8988T (cell line): ENCODE data around the gene FUT8.
"Not testable (repeated sequence)": the region's sequence is repeated elsewhere in the genome, so short reads cannot be mapped to it uniquely, and the experiment has no call there.

ENCODE experiments used
- DNase-seq: peaks from one replicate; pipeline ENCODE4 v3.0.0; 2011

Gene FUT8

GRCh38 chr14:65627315-65627714 is 214.8 kb downstream of the FUT8 start:
- no peak for DNase-seq

- DNase-seq: no peak
Measured at GRCh38 chr14:65628664-65629063, 216.1 kb downstream of the FUT8 start.

- DNase-seq: no peak
Measured at GRCh38 chr14:65631040-65631439, 218.5 kb downstream of the FUT8 start.

GRCh38 chr14:65632487-65632886 is 220.0 kb downstream of the FUT8 start:
- DNase-seq: no peak

- not testable (repeated sequence) for DNase-seq
Measured at GRCh38 chr14:65633666-65634065, 221.1 kb downstream of the FUT8 start.

- DNase-seq: no peak
Measured at GRCh38 chr14:65637780-65638179, 225.2 kb downstream of the FUT8 start.

- no peak for DNase-seq
Measured at GRCh38 chr14:65639216-65639615, 226.7 kb downstream of the FUT8 start.

GRCh38 chr14:65650826-65651225 is 238.3 kb downstream of the FUT8 start:
- DNase-seq: no peak

GRCh38 chr14:65656554-65656953 is 244.0 kb downstream of the FUT8 start:
- no peak for DNase-seq

GRCh38 chr14:65658202-65658601 is 245.7 kb downstream of the FUT8 start:
- no peak for DNase-seq

GRCh38 chr14:65661865-65662264 is 249.3 kb downstream of the FUT8 start:
- no peak for DNase-seq

GRCh38 chr14:65664436-65664835 is 251.9 kb downstream of the FUT8 start:
- no peak for DNase-seq

GRCh38 chr14:65676361-65677014 is 264.0 kb downstream of the FUT8 start:
- DNase-seq: no peak

- DNase-seq: no peak
Measured at GRCh38 chr14:65685572-65685971, 273.0 kb downstream of the FUT8 start.

- no peak for DNase-seq
Measured at GRCh38 chr14:65686761-65687160, 274.2 kb downstream of the FUT8 start.

GRCh38 chr14:65689070-65689469 is 276.5 kb downstream of the FUT8 start:
- no peak for DNase-seq

GRCh38 chr14:65692566-65692965 is 280.0 kb downstream of the FUT8 start:
- not testable (repeated sequence) for DNase-seq

- no peak for DNase-seq
Measured at GRCh38 chr14:65696801-65697200, 284.3 kb downstream of the FUT8 start.

- no peak for DNase-seq
Measured at GRCh38 chr14:65703521-65703920, 291.0 kb downstream of the FUT8 start.

GRCh38 chr14:65703996-65704395 is 291.5 kb downstream of the FUT8 start:
- no peak for DNase-seq

GRCh38 chr14:65704437-65704836 is 291.9 kb downstream of the FUT8 start:
- no peak for DNase-seq

- no peak for DNase-seq
Measured at GRCh38 chr14:65704850-65705249, 292.3 kb downstream of the FUT8 start.

GRCh38 chr14:65709576-65709975 is 297.0 kb downstream of the FUT8 start:
- DNase-seq: no peak

GRCh38 chr14:65716813-65717212 is 304.3 kb downstream of the FUT8 start:
- DNase-seq: not testable (repeated sequence)

- DNase-seq: not testable (repeated sequence)
Measured at GRCh38 chr14:65717384-65717915, 304.9 kb downstream of the FUT8 start.
